Suprapubic skin (tissue), 4 donors: Measurements from ENCODE around the gene ZNF784. TPM values are rescaled to one million over a fixed set of nuclear protein-coding genes. Genes with fewer than 3 reads are reported as not detected.

ENCODE experiments used
- DNase-seq, 2 donors: peaks; one replicate each; pipeline ENCODE4 v3.0.0-alpha.2; 2019; ENCODE audit warnings: low spot score in 2 of 2
- H3K27ac ChIP-seq: fragments of 200-600 bp; sonication (generic); one replicate; pipeline ENCODE4 v1.5.1; 2019
- H3K27me3 ChIP-seq: fragments of 200-600 bp; sonication (generic); one replicate; pipeline ENCODE4 v1.5.1; 2019
- H3K36me3 ChIP-seq: fragments of 200-600 bp; sonication (generic); one replicate; pipeline ENCODE4 v1.5.1; 2019
- H3K4me1 ChIP-seq: fragments of 200-600 bp; sonication (generic); one replicate; pipeline ENCODE4 v1.5.1; 2019
- H3K4me3 ChIP-seq: fragments of 200-600 bp; sonication (generic); one replicate; pipeline ENCODE4 v1.5.1; 2019; ENCODE audit warnings: mild to moderate bottlenecking
- H3K9me3 ChIP-seq: fragments of 200-600 bp; sonication (generic); one replicate; pipeline ENCODE4 v1.5.1; 2019
- EP300 ChIP-seq: sonication (generic); formaldehyde crosslinking; IDR thresholded peaks from one replicate; pipeline ENCODE4 v1.6.1; 2017; ENCODE audit warnings: antibody characterized with exemption
- POLR2A ChIP-seq, 2 donors: fragments of 450-650 bp; IDR thresholded peaks; one replicate each; pipeline ENCODE4 v1.6.1; 2017; ENCODE audit warnings: antibody characterized with exemption in 2 of 2, mild to moderate bottlenecking in 2 of 2, moderate library complexity in 2 of 2
- POLR2AphosphoS5 ChIP-seq, 3 donors: sonication (generic); formaldehyde crosslinking; IDR thresholded peaks; one replicate each; pipeline ENCODE4 v1.6.1; 2017; ENCODE audit warnings: antibody characterized with exemption in 3 of 3
- WGBS: methylation state at CpG from one replicate; pipeline ENCODE4 v1.1.5; 2018; 5-methylcytosine and 5-hydroxymethylcytosine counted together
- total RNA-seq, 4 donors: library from RNA; depleted of rRNA; stranded (reverse); fragments of >200 nt; gene quantifications; one replicate each; pipeline ENCODE4 v1.1.0, GENCODE V29; 2016
- TF ChIP-seq, protein P1 (sequence below), 2 donors: fragments of 200-600 bp in 1 of 2; fragments of 450-650 bp in 1 of 2; sonication (generic) in 1 of 2; IDR thresholded peaks; one replicate each; pipeline ENCODE4 v1.5.1; 2016 to 2019; ENCODE audit warnings: antibody characterized with exemption in 2 of 2, mild to moderate bottlenecking in 1 of 2, moderate library complexity in 1 of 2

Gene ZNF784
- total RNA-seq, 4 donors from 2014 or later, result 4.3 to 8.0 (median 6.5) TPM

DNA sequence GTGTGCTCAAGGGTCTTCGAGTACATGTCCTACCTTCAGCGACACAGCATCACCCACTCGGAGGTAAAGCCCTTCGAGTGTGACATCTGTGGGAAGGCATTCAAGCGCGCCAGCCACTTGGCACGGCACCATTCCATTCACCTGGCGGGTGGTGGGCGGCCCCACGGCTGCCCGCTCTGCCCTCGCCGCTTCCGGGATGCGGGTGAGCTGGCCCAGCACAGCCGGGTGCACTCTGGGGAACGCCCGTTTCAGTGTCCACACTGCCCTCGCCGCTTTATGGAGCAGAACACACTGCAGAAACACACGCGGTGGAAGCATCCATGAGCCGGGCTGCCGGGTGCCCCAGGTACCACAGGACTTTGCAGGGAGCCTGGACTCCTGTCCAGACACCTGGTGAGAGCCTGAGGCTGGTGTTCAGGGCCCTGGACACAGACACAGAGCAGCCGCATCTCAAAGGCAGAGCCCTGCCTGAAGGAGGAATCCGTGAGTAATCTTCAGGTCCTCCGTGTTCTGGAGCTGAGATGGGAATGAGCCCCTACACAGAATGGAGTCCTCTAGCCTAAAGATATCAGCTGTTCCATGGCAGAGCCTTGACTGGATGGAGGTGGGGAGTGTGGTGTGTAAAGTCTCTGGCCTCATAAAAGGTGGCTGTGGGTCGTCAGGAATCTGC, 20.6 kb upstream of the ZNF784 start:
- TF ChIP-seq POLR2A (IDR thresholded peaks at IDR 0.05) (no peak), EP300 (no peak), POLR2AphosphoS5 (IDR thresholded peaks at IDR 0.05) (no peak)
- TF ChIP-seq, protein P1, sequence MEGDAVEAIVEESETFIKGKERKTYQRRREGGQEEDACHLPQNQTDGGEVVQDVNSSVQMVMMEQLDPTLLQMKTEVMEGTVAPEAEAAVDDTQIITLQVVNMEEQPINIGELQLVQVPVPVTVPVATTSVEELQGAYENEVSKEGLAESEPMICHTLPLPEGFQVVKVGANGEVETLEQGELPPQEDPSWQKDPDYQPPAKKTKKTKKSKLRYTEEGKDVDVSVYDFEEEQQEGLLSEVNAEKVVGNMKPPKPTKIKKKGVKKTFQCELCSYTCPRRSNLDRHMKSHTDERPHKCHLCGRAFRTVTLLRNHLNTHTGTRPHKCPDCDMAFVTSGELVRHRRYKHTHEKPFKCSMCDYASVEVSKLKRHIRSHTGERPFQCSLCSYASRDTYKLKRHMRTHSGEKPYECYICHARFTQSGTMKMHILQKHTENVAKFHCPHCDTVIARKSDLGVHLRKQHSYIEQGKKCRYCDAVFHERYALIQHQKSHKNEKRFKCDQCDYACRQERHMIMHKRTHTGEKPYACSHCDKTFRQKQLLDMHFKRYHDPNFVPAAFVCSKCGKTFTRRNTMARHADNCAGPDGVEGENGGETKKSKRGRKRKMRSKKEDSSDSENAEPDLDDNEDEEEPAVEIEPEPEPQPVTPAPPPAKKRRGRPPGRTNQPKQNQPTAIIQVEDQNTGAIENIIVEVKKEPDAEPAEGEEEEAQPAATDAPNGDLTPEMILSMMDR (IDR thresholded peaks at IDR 0.05), result no peak
- H3K27me3 ChIP-seq, result no peaks in the 10 kb centered on the region
- H3K9me3 ChIP-seq, result no peaks in the 10 kb centered on the region
- peaks cover 13% of the 10 kb centered on the region for H3K36me3 ChIP-seq
- peak in 1 of 2 donors; percentile 55 for DNase-seq
- H3K27ac ChIP-seq, result no peak overlapping the region
- peaks cover 69% of the 10 kb centered on the region for H3K4me1 ChIP-seq
- H3K4me3 ChIP-seq, result peak overlapping the region; percentile 93
- 80% methylated on average over 9 of the region's 28 CpGs for WGBS

DNA sequence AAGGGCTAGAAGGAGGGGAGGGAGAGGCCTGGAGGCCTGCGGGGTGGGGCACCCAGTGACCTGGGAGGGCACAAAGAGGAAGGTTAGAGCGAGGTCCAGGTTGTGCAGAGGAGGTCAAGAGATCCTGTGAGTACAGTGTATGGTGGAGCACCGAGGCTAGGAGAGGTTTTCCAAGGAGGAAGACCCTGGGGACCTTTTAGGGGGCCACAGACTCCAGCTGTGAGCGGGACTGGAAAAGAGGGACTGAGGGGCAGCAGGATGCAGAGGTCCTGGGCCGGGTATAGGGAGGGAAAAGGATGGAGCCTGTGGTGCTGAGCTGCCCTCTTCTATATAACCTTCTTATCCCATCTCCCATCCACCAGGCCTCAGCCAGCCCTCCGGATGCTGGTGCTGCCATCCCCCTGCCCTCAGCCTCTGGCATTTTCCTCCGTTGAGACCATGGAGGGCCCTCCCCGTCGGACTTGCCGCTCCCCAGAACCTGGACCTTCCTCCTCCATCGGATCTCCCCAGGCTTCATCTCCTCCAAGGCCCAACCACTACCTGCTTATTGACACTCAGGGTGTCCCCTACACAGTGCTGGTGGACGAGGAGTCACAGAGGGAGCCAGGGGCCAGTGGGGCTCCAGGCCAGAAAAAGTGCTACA, 19.9 kb upstream of the ZNF784 start:
- peak in 1 of 2 donors; percentile 57 for DNase-seq
- Histone ChIP-seq H3K9me3 (no peaks in the 10 kb centered on the region), H3K27me3 (no peaks in the 10 kb centered on the region), H3K4me3 (peak overlapping the region; percentile 93), H3K36me3 (peaks cover 13% of the 10 kb centered on the region), H3K27ac (no peak overlapping the region), H3K4me1 (peaks cover 71% of the 10 kb centered on the region)
- TF ChIP-seq POLR2A (IDR thresholded peaks at IDR 0.05), result no peak
- TF ChIP-seq EP300, result no peak
- TF ChIP-seq, protein P1 (IDR thresholded peaks at IDR 0.05), result no peak
- no peak for TF ChIP-seq POLR2AphosphoS5 (IDR thresholded peaks at IDR 0.05)
- WGBS, result 49% methylated on average over 12 of the region's 12 CpGs

DNA sequence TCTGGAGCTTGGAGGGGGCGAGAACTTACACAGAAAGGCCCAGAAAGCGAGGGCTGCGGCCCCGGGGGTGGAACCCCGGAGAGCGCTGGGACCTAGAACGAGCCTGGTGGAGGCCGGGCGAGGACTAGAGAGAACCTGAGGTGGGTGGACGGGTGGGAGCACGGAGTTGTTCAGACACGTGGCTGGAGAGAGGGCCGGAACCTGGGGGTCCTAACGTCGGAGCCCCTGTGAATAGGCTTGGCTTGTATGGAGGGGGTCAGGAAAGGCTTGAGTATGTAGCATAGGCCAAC, 19.5 kb upstream of the ZNF784 start:
- Histone ChIP-seq H3K36me3 (peaks cover 13% of the 10 kb centered on the region), H3K4me3 (peak overlapping the region; percentile 93), H3K9me3 (no peaks in the 10 kb centered on the region), H3K27ac (peak overlapping the region; percentile 87), H3K27me3 (no peaks in the 10 kb centered on the region), H3K4me1 (peaks cover 71% of the 10 kb centered on the region)
- DNase-seq, result no peak
- WGBS, result 0% methylated on average over 15 of the region's 15 CpGs
- TF ChIP-seq, protein P1 (IDR thresholded peaks at IDR 0.05), result no peak
- TF ChIP-seq POLR2AphosphoS5 (IDR thresholded peaks at IDR 0.05), result no peak
- TF ChIP-seq POLR2A (IDR thresholded peaks at IDR 0.05), result no peak
- TF ChIP-seq EP300, result no peak

DNA sequence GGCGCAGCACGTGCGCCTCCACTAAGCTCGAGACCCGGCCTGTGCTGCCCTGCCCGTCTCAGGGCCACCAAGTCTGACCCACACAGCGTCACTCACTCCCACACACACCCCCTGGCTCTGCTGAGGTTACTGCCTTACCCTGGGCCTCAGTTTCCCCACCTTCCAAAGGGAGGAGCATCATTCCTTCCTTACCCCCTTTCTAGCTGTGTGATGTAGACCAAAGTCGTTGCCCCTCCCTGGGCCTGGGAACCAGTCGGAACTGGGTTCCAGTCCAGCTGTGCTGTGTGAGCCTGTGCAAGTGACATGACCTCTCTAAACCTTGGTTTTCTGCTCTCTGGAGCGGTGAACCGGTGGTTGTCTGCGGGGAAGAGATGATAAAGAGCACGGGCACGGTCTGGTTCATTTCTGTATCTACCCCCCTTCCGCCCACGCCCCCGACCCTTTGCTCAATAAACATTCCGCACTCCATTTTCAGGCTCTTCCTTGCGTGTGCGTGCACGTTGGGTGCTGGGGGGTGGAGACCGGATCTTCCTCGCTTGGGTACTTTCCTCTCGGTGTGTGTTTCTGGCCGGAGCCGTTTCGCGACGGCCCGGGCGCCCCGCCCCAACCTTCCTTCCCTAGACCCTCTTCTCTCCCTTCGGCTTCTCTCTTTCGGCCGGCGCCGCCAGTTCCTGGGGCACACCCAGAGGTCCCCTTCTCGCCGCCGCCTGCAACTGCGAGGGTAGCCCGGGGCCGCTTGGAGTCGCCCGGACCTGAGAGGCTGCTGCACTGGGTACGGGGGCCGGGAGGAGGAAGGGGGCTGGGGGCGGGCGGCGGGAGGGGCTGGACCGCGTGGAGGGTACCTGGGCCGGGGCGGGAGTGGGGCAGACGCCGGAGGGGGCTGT, 18.9 kb upstream of the ZNF784 start, which contains the start of gene ZNF581:
ZNF581 (plus strand) TSS at position 647 of the 884 bp plus-strand sequence. CDS start 923 bp downstream, outside the sequence.
- DNase-seq, result peak; percentile 90 to 91
- 0% methylated on average over 34 of the region's 56 CpGs for WGBS
- H3K4me1 ChIP-seq, result peaks cover 71% of the 10 kb centered on the region
- H3K36me3 ChIP-seq, result peaks cover 13% of the 10 kb centered on the region
- H3K4me3 ChIP-seq, result peak within 1 kb of the TSS; percentile 93
- H3K27ac ChIP-seq, result peak within 1 kb of the TSS; percentile 87
- TF ChIP-seq POLR2AphosphoS5 (IDR thresholded peaks at IDR 0.05) (peak in 1 of 3 donors; percentile 85), EP300 (no peak), POLR2A (IDR thresholded peaks at IDR 0.05) (no peak)
- TF ChIP-seq, protein P1 (IDR thresholded peaks at IDR 0.05), result no peak
- no peaks in the 10 kb centered on the region for H3K27me3 ChIP-seq
- H3K9me3 ChIP-seq, result no peaks in the 10 kb centered on the region
